ENCODE data around the gene FBXO9.
"Not testable (repeated sequence)": the region's sequence is repeated elsewhere in the genome, so short reads cannot be mapped to it uniquely, and the experiment has no call there.

Gene FBXO9

DNA sequence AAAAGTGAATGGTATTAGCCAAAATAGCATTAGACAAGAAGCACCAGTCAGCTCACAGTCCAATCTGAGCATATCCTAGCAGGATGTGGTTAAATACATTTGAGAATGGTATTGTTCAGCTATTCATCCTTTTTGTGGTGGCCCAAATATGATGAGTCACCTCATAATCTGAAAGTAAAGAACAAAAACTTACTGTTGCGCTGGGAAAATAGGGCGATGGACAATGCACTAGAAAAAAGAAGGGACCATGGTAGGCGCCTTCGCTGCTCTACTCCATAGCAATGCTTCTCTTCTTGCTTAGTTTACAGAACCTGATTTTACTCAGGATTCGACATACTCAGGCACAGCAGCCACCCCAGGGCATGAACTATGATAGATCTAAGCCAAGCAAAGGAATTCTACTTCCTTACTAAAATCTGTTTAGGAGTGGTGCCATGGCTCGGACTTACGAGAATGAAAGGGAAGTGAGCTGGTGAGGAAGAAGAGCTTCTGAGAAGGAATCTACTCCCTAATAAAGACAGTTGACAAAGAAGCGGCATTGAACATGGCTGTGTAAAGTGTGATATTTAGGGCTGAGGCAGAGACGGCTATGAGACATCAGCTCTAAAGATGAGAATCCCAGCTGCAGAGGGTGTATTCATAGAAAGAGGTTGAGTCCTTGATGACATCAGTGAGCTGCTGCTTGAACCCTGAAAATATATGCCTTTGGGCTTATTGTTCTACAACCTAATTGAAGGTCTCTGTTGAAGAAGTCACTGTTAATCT lies 16.6 kb upstream of the FBXO9 start:
- peak in 1 of 2 donors; percentile 51 for DNase-seq

DNA sequence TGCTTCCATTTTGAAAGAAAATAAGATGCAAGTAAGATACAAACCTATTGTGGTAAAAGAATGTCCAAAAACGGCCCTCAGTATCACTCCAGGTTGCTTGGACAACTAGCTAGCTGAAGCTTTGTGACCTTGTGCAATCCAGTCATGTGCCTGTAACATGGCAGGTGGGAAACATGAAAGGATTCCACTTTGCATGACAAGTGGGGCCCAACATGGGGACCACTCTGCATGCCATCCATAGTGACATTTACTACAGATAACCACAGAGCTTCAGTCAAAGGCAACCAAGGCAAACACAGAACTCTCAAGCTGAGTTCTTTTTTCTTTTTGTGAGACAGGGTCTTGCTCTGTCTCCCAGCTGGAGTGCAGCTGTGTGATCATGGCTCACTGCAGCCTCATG lies 15.8 kb upstream of the FBXO9 start:
- no peak for DNase-seq

- not testable (repeated sequence) for DNase-seq
Measured at GRCh38 chr6:53052152-53052551, 13.1 kb upstream of the FBXO9 start.

GRCh38 chr6:53054532-53054931 lies 10.7 kb upstream of the FBXO9 start:
- DNase-seq, result no peak

DNA sequence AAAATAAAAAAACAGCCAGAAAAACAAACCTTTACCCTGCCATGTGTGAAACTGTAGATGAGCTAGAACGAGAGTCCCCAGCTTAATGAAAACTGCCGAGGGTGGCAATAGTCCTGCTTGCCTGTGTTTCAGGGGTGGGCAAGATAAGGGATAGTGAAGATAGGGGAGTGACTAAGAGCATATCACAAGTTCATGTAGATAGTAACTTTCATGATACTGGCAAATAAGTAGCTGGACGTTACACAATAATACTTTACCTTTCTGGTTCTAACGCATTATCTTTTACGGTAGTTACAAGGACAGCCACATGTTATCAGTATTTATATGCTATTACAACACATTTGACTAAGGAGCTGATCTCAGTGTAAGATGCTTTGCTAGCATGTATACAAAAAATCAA lies 9.3 kb upstream of the FBXO9 start:
- DNase-seq, result no peak

- DNase-seq, result no peak
Measured at GRCh38 chr6:53056273-53056672, 8.9 kb upstream of the FBXO9 start.

DNA sequence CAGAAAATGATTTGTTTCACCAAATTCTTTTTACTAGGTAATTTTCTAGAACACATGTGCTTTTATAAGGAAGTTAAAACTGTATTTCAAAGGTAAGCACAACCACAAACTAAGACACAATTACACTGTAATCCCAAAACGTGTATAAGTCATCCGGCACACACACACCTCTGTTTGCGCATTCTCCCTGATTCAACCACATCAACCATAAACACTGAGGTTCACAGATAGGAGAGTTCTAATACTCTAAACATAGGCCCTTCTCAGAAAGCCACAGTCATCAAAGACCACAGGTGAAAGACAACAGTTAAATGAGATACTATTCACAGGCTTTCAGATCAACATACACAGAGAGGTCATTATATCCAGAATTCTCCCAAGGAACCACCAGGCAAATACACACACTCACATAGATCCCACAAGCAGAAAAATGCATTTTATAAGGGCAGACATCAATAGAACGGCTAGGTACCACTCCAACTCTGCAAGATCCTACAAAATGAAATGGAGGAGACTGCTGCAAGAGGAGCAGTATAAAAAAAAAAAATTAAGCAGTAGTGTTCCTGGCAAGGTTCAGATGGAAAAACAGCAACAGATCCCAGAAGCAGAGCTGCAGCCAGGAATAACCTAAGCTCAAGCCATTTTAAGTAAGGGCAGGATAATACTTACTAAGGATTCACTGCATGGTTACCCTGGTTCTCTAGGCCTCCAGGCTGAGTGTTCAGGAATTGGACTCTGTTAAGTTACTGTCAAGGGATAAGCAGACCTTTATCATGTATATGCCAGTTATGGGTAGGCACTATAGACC lies 6.6 kb upstream of the FBXO9 start:
- peak; percentile 15 to 32 for DNase-seq

DNA sequence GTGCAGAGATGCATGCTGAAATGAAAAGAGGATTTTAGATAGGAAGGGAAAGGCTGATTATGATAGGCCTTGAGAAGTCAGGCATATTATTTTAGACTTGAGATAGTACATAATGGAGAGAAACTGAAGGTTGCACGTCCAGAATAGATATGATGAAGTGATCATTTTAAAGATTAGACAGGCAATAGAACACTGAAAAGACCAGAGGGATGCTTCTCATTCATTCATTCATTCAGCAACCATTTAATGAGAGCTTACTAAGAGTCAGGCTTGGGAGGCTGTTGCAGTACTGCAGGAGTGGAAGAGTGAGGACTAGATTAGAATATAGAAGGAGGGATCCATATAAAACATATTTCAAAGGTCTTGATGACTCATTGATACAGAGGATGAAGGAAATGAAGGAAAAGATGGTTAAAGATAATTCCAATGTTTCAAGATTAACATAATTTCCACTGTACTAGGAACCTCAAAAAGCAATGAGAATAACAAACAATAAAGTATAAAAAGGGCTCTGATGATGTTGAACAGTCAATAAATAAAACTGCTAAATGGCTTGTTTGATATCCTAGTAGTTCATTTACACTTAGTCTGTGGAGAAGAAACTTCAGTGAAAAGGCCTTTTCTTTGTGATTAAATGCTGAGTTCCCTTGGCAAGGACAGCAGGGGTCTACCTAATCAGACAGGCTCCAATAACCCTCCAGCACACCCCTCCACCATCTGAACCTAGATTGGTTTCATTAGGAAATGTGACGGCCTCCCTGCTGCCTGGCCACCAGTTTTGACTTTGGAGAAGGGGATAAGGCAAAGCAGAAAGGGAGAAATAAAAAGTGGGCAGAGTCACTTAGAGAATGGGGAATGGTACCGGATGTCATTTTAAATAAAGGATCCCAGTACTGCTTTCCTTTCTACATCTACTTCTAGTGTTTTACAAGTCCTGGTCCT lies 5.3 kb upstream of the FBXO9 start:
- no peak for DNase-seq

DNA sequence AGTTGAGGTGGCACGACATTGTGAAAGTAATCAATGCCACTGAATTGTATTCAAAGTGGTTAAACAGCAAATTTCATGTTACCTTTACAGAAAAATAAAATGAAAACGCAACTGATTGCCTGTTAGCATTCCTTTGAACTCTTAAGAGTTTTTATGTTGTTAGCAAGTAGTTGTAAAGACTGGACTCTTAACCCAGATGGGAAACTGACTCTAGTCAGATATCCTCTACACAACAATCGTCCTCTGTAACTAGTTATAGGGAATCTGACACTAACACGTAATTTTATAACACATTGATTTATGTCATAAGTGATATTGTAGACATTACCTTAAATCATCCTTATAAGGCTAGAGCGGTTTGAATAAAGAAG lies 3.0 kb upstream of the FBXO9 start:
- DNase-seq, result no peak

GRCh38 chr6:53064255-53064654 lies 949 bp upstream of the FBXO9 start:
- DNase-seq, result not testable (repeated sequence)

DNA sequence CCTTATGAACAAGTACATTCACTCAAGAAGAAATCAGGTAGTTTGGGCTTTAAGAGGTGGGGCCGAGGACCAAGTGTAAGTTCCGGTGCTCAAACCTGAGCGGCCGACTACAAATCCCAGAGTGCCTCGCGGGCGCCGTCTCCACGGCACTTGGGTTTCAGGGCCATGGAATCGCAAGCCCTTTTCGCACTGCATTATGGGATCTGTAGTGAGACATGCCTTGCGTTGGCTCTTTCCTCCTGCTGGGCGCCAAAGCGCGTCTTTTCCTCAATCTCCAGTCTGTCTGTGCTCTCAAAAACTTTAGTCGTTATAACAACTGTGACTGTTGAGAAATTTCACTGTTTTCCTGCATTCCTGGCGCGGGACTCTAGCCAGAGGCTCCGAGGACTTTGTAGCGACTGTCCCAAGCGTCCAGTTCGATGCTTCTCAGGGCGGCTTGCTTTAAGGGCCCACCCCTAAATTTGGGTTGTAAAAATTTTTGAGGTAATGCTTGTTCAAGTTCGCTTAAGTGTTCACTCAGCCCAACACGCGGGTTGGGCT lies 408 bp upstream of the FBXO9 start:
- peak; percentile 97 for DNase-seq

DNA sequence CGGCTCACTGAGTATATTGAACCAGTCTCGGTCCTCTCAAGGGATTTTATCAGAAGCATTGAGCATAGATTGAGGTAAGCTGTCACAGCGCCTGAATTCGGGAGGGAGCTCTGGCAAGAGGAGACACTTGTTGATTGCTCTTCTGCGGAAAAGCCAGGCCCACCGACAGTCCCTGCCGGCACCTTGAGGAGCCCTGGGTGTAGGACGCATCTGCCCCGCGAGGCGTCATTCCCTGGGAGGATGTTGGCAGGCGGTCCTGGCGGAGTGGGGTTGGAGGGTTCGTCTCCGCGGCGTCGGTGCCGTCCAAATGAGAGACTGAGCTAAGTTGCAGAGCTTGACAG lies 843 bp downstream of the FBXO9 start:
- peak in 1 of 2 donors; percentile 16 for DNase-seq

DNA sequence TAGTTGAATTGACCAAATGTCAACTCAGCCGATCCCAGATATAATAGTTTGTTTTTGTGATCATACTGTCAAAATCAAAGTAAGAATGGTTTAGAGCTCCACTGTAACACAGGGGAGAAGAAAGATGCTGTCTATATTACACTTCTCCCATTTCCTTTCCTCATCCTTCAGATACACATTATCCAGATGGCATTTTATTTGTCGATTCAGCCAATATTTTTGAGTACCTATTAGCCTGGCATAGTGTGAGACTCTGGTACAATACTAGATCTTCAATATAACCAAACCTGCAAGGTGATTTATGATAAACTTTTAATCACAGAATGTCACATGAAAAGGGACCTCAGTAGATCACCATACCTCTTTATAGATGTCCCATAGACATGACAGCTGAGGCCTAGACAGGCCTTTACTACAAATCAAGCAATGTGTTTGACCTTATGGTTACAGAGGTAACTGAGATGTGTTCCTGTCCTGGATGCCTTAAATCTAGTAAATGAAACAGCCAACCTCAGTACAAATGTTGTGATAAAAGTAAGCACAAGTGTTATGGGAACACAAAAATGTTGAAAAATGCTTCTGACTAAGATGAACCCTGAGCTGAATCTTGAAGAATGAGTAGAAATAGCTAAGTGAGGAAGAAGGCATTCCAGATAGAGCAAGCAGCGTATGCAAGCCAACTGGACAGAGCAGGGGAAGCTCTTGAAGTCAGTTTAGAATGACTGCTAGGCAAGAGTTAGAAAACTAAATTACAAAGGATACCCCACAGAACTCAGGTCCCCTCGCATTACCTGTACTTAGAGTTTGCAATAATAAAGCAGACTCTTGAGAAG lies 1.9 kb downstream of the FBXO9 start:
- no peak for DNase-seq

GRCh38 chr6:53067849-53068361 lies 2.7 kb downstream of the FBXO9 start:
- DNase-seq, result no peak

GRCh38 chr6:53069427-53069826 lies 4.2 kb downstream of the FBXO9 start:
- DNase-seq, result no peak

- DNase-seq, result no peak
Measured at GRCh38 chr6:53070806-53071205, 5.6 kb downstream of the FBXO9 start.

DNA sequence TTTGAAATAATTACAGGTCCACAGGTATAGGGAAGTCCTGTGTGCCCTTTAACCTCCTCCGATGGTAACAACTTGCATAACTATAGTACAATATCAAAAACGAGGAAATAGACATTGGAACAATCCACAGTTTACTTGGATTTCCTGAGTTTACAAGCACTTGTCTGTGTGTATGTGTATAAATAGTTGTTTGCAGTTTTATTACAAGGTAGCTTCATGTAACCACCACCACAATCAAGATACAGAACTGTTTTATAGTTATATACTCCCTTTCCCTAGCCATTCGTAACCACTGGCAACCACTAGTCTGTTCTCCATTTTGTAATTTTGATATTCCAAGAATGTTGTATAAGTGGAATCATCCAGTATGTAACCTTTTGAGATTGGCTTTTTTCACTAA lies 9.1 kb downstream of the FBXO9 start:
- no peak for DNase-seq

DNA sequence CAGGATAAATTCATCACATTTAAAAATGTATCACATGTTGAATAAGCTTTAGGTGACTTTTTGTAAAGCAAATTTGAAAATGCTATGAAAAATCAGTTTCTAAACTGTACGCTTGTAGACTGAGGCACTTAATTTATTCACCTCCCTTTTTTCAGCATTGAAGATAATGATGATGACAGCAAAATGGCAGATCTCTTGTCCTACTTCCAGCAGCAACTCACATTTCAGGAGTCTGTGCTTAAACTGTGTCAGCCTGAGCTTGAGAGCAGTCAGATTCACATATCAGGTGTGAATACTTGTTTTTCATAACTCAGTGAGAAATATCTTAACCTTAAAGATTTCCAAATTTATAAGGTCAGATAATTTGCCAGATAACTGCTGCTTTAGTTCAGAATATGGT lies 15.6 kb downstream of the FBXO9 start:
- no peak for DNase-seq

GRCh38 chr6:53086302-53086701 lies 21.1 kb downstream of the FBXO9 start:
- DNase-seq, result no peak

- DNase-seq, result no peak
Measured at GRCh38 chr6:53089948-53090347, 24.7 kb downstream of the FBXO9 start.

DNA sequence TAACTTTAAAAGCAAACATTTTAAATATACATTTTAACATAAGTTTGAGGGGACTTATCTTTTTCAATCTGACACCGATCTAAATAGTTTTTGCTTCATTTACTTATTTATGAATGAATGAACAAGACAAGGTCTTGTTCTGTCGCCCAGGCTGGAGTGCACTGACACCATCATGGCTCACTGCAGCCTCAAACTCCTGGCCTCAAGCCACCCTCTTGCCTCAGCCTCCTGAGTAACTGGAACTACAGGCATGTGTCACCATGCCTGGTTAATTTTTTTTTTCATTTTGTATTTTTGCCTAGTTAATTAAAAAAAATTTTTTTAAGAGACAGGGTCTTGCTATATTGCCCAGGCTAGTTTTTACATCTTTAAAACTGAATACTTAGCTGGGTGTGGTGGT lies 25.4 kb downstream of the FBXO9 start:
- DNase-seq, result no peak

DNA sequence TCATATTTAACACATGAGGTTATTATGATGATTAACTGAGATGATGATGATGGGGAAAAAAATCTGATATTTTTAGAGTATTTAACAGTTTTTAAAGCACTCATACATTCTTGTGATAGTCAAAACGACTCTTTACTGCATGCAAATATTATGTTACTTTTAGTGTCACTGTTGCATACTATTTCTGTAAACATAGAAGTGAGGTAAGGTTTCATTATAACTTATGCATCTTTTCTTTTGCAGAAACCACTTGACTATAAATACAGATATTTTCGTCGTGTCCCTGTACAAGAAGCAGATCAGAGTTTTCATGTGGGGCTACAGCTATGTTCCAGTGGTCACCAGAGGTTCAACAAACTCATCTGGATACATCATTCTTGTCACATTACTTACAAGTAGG lies 30.1 kb downstream of the FBXO9 start:
- no peak for DNase-seq

Measured in CD4-positive, alpha-beta T cell treated with Interleukin-4 for 1 hour (primary cell).